Transverse colon (tissue), 4 donors: ENCODE measurements around the gene MGST1.

Source experiments
- POLR2A ChIP-seq: fragments of 450-650 bp; IDR thresholded peaks from one replicate; pipeline ENCODE4 v1.6.1; 2016; ENCODE audit warnings: antibody characterized with exemption, mild to moderate bottlenecking, moderate library complexity
- POLR2AphosphoS5 ChIP-seq, 3 donors: sonication (generic); formaldehyde crosslinking; IDR thresholded peaks; one replicate each; pipeline ENCODE4 v1.6.1; 2016; ENCODE audit warnings: antibody characterized with exemption in 3 of 3
- TF ChIP-seq, protein P1 (sequence below), 5 experiments: fragments of 200-600 bp in 3 of 5; fragments of 450-650 bp in 2 of 5; sonication (generic) in 3 of 5; IDR thresholded peaks; 1 replicate in 2 of 5; 2 replicates in 3 of 5; pipeline ENCODE4 v1.5.1; 2016 to 2017; ENCODE audit warnings: antibody characterized with exemption in 5 of 5, inconsistent platforms in 3 of 5, mild to moderate bottlenecking in 2 of 5, moderate library complexity in 1 of 5

GRCh38 chr12:16325426-16325825 lies 22.0 kb upstream of the MGST1 start:
- no peak for TF ChIP-seq POLR2AphosphoS5 (IDR thresholded peaks at IDR 0.05)
- TF ChIP-seq POLR2A: no peak
- TF ChIP-seq, protein P1, sequence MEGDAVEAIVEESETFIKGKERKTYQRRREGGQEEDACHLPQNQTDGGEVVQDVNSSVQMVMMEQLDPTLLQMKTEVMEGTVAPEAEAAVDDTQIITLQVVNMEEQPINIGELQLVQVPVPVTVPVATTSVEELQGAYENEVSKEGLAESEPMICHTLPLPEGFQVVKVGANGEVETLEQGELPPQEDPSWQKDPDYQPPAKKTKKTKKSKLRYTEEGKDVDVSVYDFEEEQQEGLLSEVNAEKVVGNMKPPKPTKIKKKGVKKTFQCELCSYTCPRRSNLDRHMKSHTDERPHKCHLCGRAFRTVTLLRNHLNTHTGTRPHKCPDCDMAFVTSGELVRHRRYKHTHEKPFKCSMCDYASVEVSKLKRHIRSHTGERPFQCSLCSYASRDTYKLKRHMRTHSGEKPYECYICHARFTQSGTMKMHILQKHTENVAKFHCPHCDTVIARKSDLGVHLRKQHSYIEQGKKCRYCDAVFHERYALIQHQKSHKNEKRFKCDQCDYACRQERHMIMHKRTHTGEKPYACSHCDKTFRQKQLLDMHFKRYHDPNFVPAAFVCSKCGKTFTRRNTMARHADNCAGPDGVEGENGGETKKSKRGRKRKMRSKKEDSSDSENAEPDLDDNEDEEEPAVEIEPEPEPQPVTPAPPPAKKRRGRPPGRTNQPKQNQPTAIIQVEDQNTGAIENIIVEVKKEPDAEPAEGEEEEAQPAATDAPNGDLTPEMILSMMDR (IDR thresholded peaks at IDR 0.05): no peak
